ENCODE measurements around the gene GYPB. TPM values are rescaled to one million over a fixed set of nuclear protein-coding genes. Genes with fewer than 3 reads are reported as not detected.
"Not testable (repeated sequence)": the region's sequence is repeated elsewhere in the genome, so short reads cannot be mapped to it uniquely, and the experiment has no call there.

The GYPB gene
- total and polyA plus RNA-seq, 11 donors, result 1.1 TPM; not detected in 10

GRCh38 chr4:144016057-144016605 is 3.0 kb downstream of the GYPB start:
- intact Hi-C loops (cut with DNase I); H3K36me3 ChIP-seq; H3K4me1 ChIP-seq; H3K27me3 ChIP-seq; ATAC-seq; H3K9me3 ChIP-seq; H3K27ac ChIP-seq; H3K4me3 ChIP-seq; DNase-seq: not testable (repeated sequence)
- WGBS, 4 donors, result 77 to 97% (median 87%) methylated on average over 2 of the region's 2 CpGs

GRCh38 chr4:144014808-144015207 is 4.4 kb downstream of the GYPB start:
- peaks cover 0 to 3% (median 0%) of the 10 kb centered on the region in 9 donors for H3K27me3 ChIP-seq
- WGBS, 4 donors, result 83 to 88% (median 86%) methylated on average over 2 of the region's 2 CpGs
- no peaks in the 10 kb centered on the region for H3K4me1 ChIP-seq
- intact Hi-C loops (cut with DNase I), result no loop called here
- TF ChIP-seq CTCF (IDR thresholded peaks at IDR 0.05) (no peak), POLR2A (IDR thresholded peaks at IDR 0.05) (no peak)
- no peaks in the 10 kb centered on the region for H3K9me3 ChIP-seq
- H3K27ac ChIP-seq, result no peak overlapping the region
- H3K4me3 ChIP-seq, result no peak overlapping the region
- H3K36me3 ChIP-seq, result no peaks in the 10 kb centered on the region
- DNase-seq, result no peak
- ATAC-seq, result no peak

GRCh38 chr4:144008602-144009001 is 10.6 kb downstream of the GYPB start:
- H3K27me3 ChIP-seq; H3K27ac ChIP-seq; ATAC-seq; H3K4me3 ChIP-seq; H3K36me3 ChIP-seq; intact Hi-C loops (cut with DNase I); H3K4me1 ChIP-seq; H3K9me3 ChIP-seq; DNase-seq: not testable (repeated sequence)
- 91 to 96% (median 93%) methylated on average over 3 of the region's 3 CpGs for WGBS, 4 donors

GRCh38 chr4:144007960-144008359 is 11.2 kb downstream of the GYPB start:
- DNase-seq; H3K27me3 ChIP-seq; intact Hi-C loops (cut with DNase I); H3K4me1 ChIP-seq; ATAC-seq; H3K27ac ChIP-seq; H3K9me3 ChIP-seq; H3K4me3 ChIP-seq; H3K36me3 ChIP-seq: not testable (repeated sequence)
- WGBS, 4 donors, result 87 to 95% (median 92%) methylated on average over 1 of the region's 1 CpG

- H3K36me3 ChIP-seq; H3K4me3 ChIP-seq; ATAC-seq; H3K9me3 ChIP-seq; DNase-seq; H3K27me3 ChIP-seq; H3K4me1 ChIP-seq; intact Hi-C loops (cut with DNase I); H3K27ac ChIP-seq: not testable (repeated sequence)
- 70 to 76% (median 74%) methylated on average over 2 of the region's 2 CpGs for WGBS, 4 donors
Measured at GRCh38 chr4:144006200-144006803, 12.9 kb downstream of the GYPB start.

- H3K4me1 ChIP-seq; H3K36me3 ChIP-seq; H3K4me3 ChIP-seq; ATAC-seq; intact Hi-C loops (cut with DNase I); DNase-seq; H3K27ac ChIP-seq; H3K9me3 ChIP-seq; H3K27me3 ChIP-seq: not testable (repeated sequence)
Measured at GRCh38 chr4:144005558-144005953, 13.6 kb downstream of the GYPB start.

GRCh38 chr4:144004868-144005557 is 14.2 kb downstream of the GYPB start:
- intact Hi-C loops (cut with DNase I); ATAC-seq; H3K4me1 ChIP-seq; H3K27me3 ChIP-seq; DNase-seq; H3K4me3 ChIP-seq; H3K27ac ChIP-seq; H3K36me3 ChIP-seq; H3K9me3 ChIP-seq: not testable (repeated sequence)
- 70 to 78% (median 71%) methylated on average over 4 of the region's 4 CpGs for WGBS, 4 donors

GRCh38 chr4:144003890-144004265 is 15.3 kb downstream of the GYPB start:
- intact Hi-C loops (cut with DNase I); ATAC-seq: not testable (repeated sequence)

GRCh38 chr4:144003205-144003889 is 15.8 kb downstream of the GYPB start:
- H3K27ac ChIP-seq; DNase-seq; H3K36me3 ChIP-seq; ATAC-seq; H3K27me3 ChIP-seq; H3K9me3 ChIP-seq; H3K4me1 ChIP-seq; H3K4me3 ChIP-seq; intact Hi-C loops (cut with DNase I): not testable (repeated sequence)
- 35 to 48% (median 42%) methylated on average over 2 of the region's 2 CpGs for WGBS, 4 donors

More at GRCh38 chr4:144003890-144004265, 15.3 kb downstream of the GYPB start:
- not testable (repeated sequence) for H3K27me3 ChIP-seq, H3K36me3 ChIP-seq, H3K4me1 ChIP-seq, H3K4me3 ChIP-seq, H3K9me3 ChIP-seq, H3K27ac ChIP-seq, DNase-seq

Data from heart left ventricle (tissue), 16 donors.